ENCODE data around the gene COX4I2. TPM values are rescaled to one million over a fixed set of nuclear protein-coding genes. Genes with fewer than 3 reads are reported as not detected.
A peak's percentile ranks its signal among the peaks of the same experiment; 100 is the strongest.
"Not testable (repeated sequence)": the region's sequence is repeated elsewhere in the genome, so short reads cannot be mapped to it uniquely, and the experiment has no call there.

COX4I2 gene
- total and polyA plus RNA-seq, 11 donors, result 5.7 to 42.8 (median 11.3) TPM

GRCh38 chr20:31666258-31667042 lies 28.7 kb downstream of the COX4I2 start:
- peak; percentile 14 to 64 (median 34) for ATAC-seq
- Histone ChIP-seq H3K36me3 (peaks cover 0 to 44% (median 21%) of the 10 kb centered on the region in 9 donors), H3K27ac (peak overlapping the region; percentile 28 to 96 (median 88)), H3K9me3 (no peaks in the 10 kb centered on the region), H3K4me1 (peaks cover 46 to 94% (median 87%) of the 10 kb centered on the region in 12 donors), H3K27me3 (no peaks in the 10 kb centered on the region), H3K4me3 (peak overlapping the region in 1 of 12 donors; percentile 10)
- intact Hi-C loops (cut with DNase I), result loop anchor here in 2 of 10 donors (10.0 kb wide), 2 partner anchors 148 to 158 kb away; partner anchors contain the start of gene MYLK2 (in 1 of the 2)
- WGBS, 4 donors, result 32 to 39% (median 33%) methylated on average over 7 of the region's 7 CpGs
- DNase-seq, result peak; percentile 46 to 69 (median 66)
- TF ChIP-seq POLR2A (IDR thresholded peaks at IDR 0.05), result no peak
- no peak for TF ChIP-seq CTCF (IDR thresholded peaks at IDR 0.05)

- Histone ChIP-seq H3K27me3 (no peaks in the 10 kb centered on the region), H3K9me3 (no peaks in the 10 kb centered on the region), H3K36me3 (peaks cover 0 to 47% (median 21%) of the 10 kb centered on the region in 9 donors), H3K27ac (peak overlapping the region; percentile 31 to 96 (median 88)), H3K4me3 (peak overlapping the region in 1 of 12 donors; percentile 10), H3K4me1 (peaks cover 54 to 95% (median 89%) of the 10 kb centered on the region in 12 donors)
- intact Hi-C loops (cut with DNase I), result loop anchor here in 2 of 10 donors (10.0 kb wide), 2 partner anchors 147 to 157 kb away; partner anchors contain the start of gene MYLK2 (in 1 of the 2)
- TF ChIP-seq POLR2A (IDR thresholded peaks at IDR 0.05) (no peak), CTCF (IDR thresholded peaks at IDR 0.05) (no peak)
- 69 to 74% (median 71%) methylated on average over 15 of the region's 15 CpGs for WGBS, 4 donors
- peak in 1 of 5 donors; percentile 32 for DNase-seq
- ATAC-seq, result no peak
Measured at GRCh38 chr20:31667315-31668285, 29.9 kb downstream of the COX4I2 start.

- H3K27me3 ChIP-seq, ATAC-seq, H3K4me3 ChIP-seq, DNase-seq, H3K9me3 ChIP-seq: not testable (repeated sequence)
- 95 to 100% (median 98%) methylated on average over 2 of the region's 2 CpGs for WGBS, 4 donors
- intact Hi-C loops (cut with DNase I), result loop anchor here in 2 of 10 donors (10.0 kb wide), 2 partner anchors 146 to 156 kb away; partner anchors contain the start of gene MYLK2 (in 1 of the 2)
- peak overlapping the region; percentile 81 to 97 (median 90) for H3K27ac ChIP-seq
- H3K36me3 ChIP-seq, result peaks cover 0 to 42% (median 21%) of the 10 kb centered on the region in 9 donors
- peaks cover 59 to 100% (median 99%) of the 10 kb centered on the region in 12 donors for H3K4me1 ChIP-seq
Measured at GRCh38 chr20:31668944-31669343, 31.2 kb downstream of the COX4I2 start.

- H3K4me1 ChIP-seq, result peaks cover 61 to 100% (median 99%) of the 10 kb centered on the region in 12 donors
- peak in 2 of 4 donors; percentile 5 to 9 for ATAC-seq
- peak overlapping the region; percentile 81 to 97 (median 90) for H3K27ac ChIP-seq
- H3K27me3 ChIP-seq, result no peaks in the 10 kb centered on the region
- 10 to 27% (median 22%) methylated on average over 3 of the region's 3 CpGs for WGBS, 4 donors
- H3K4me3 ChIP-seq, result peak overlapping the region in 1 of 12 donors; percentile 20
- DNase-seq, result no peak
- no peaks in the 10 kb centered on the region for H3K9me3 ChIP-seq
- no peak for TF ChIP-seq POLR2A (IDR thresholded peaks at IDR 0.05)
- TF ChIP-seq CTCF (IDR thresholded peaks at IDR 0.05), result no peak
- intact Hi-C loops (cut with DNase I), result loop anchor here in 3 of 10 donors (2.0 to 10.0 kb wide), 4 partner anchors 43 to 155 kb away; partner anchors contain the start of genes BCL2L1 (in 1 of the 3) and MYLK2 (in 1 of the 3)
- H3K36me3 ChIP-seq, result peaks cover 0 to 33% (median 13%) of the 10 kb centered on the region in 9 donors
Measured at GRCh38 chr20:31669876-31670275, 32.2 kb downstream of the COX4I2 start.

Data from heart left ventricle (tissue), 16 donors.